NT2/D1 (cell line): ENCODE data around the gene CIDEC.

Experiments
- YY1 ChIP-seq: IDR thresholded peaks from 2 replicates; pipeline ENCODE4 v1.6.1; 2011; ENCODE audit not compliant: insufficient read length, insufficient read depth
- ZNF274 ChIP-seq: IDR thresholded peaks from 2 replicates; pipeline ENCODE4 v1.6.1; 2011; ENCODE audit warnings: mild to moderate bottlenecking, low read depth, low read length

DNA sequence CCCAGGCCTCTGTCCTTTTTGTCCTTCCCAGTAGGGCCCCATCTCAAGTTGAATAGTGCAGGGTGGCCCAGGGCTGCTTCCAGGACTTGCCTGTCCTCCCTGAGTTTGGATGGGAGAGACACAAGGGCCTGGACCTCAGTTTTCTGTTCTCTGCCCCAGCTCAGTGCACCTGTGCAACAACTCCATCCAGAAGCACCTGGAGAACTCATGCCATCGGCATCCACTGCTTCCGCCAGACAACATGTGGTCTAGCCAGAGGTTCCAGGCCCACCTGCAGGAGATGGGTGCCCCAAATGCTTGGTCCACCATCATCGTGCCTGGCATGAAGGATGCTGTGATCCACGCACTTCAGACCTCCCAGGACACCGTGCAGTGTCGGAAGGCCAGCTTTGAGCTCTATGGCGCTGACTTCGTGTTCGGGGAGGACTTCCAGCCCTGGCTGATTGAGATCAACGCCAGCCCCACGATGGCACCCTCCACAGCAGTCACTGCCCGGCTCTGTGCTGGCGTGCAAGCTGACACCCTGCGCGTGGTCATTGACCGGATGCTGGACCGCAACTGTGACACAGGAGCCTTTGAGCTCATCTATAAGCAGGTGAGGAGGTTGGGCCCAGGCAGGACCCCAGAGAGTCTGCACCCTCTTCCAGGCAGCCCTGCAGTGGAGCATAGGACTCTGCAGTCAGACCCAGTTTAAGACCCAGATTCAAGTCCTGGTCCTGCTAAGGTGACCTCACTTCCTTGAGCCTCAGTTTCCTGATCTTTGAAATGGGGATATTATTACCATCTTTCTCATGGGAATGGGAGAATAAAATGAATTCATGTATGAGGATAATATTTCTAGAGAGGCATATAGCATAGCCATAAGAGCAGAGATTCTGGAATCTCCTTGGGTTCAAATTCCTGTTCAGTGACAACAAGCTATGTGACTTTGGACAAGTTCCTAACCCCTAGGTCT lies 51.0 kb downstream of the CIDEC start:
- no peak for TF ChIP-seq YY1
- no peak for TF ChIP-seq ZNF274
